CD4-positive, CD25-positive, alpha-beta regulatory T cell (primary cell): ENCODE measurements around the gene PLCH2. TPM values are rescaled to one million over a fixed set of nuclear protein-coding genes. Genes with fewer than 3 reads are reported as not detected.

ENCODE experiments used
- ATAC-seq, 2 donors: fragments of 150-1000 bp; cut with Tn5 transposase; one replicate each; pipeline ENCODE4 v1.10.0; 2021; ENCODE audit warnings: low read depth in 2 of 2, moderate number of reproducible peaks in 2 of 2, moderate library complexity in 1 of 2
- DNase-seq, 3 donors: peaks; one replicate each; pipeline versions ENCODE4 v3.0.0 to v3.0.0-alpha.2; 2012 to 2022; ENCODE audit warnings: mixed read lengths in 1 of 3
- H3K27ac ChIP-seq: one replicate; pipeline ENCODE4 v1.7.0; 2013; ENCODE audit warnings: mild to moderate bottlenecking, low read length; ENCODE audit not compliant: insufficient read depth, poor library complexity, severe bottlenecking
- H3K27me3 ChIP-seq: one replicate; pipeline ENCODE4 v1.7.0; 2013; ENCODE audit warnings: low read length; ENCODE audit not compliant: control insufficient read depth, insufficient read depth
- H3K36me3 ChIP-seq: one replicate; pipeline ENCODE4 v1.7.0; 2013; ENCODE audit warnings: mild to moderate bottlenecking, low read length, moderate library complexity; ENCODE audit not compliant: control insufficient read depth, insufficient read depth
- H3K4me1 ChIP-seq: 2 replicates; pipeline ENCODE4 v1.7.0; 2013; ENCODE audit warnings: mild to moderate bottlenecking, low read length; ENCODE audit not compliant: insufficient read depth, control insufficient read depth, poor library complexity, severe bottlenecking
- H3K4me3 ChIP-seq: one replicate; pipeline ENCODE4 v1.7.0; 2013; ENCODE audit warnings: low read depth, mild to moderate bottlenecking, low read length, moderate library complexity
- H3K9me3 ChIP-seq, 2 experiments: 1 replicate in 1 of 2; 2 replicates in 1 of 2; pipeline ENCODE4 v1.7.0; 2013; ENCODE audit warnings: low read length in 2 of 2, mild to moderate bottlenecking in 1 of 2, moderate library complexity in 1 of 2; ENCODE audit not compliant: control insufficient read depth in 2 of 2
- H3K27ac Mint-ChIP-seq, 3 donors: one replicate each; pipeline ENCODE4 v1.8.0; 2020 to 2022; ENCODE audit warnings: mild to moderate bottlenecking in 3 of 3, mixed read lengths in 3 of 3, moderate library complexity in 2 of 3
- H3K27me3 Mint-ChIP-seq: one replicate; pipeline ENCODE4 v1.8.0; 2022; ENCODE audit warnings: mild to moderate bottlenecking, mixed read lengths
- H3K36me3 Mint-ChIP-seq: one replicate; pipeline ENCODE4 v1.8.0; 2020; ENCODE audit warnings: mixed read lengths
- H3K4me1 Mint-ChIP-seq, 4 donors: one replicate each; pipeline ENCODE4 v1.8.0; 2020 to 2022; ENCODE audit warnings: mixed read lengths in 4 of 4, mild to moderate bottlenecking in 1 of 4
- H3K4me3 Mint-ChIP-seq, 4 donors: one replicate each; pipeline ENCODE4 v1.8.0; 2020 to 2022; ENCODE audit warnings: mild to moderate bottlenecking in 4 of 4, mixed read lengths in 4 of 4, moderate library complexity in 3 of 4
- H3K9me3 Mint-ChIP-seq, 7 donors: one replicate each; pipeline ENCODE4 v1.8.0; 2020 to 2022; ENCODE audit warnings: mixed read lengths in 7 of 7, mild to moderate bottlenecking in 3 of 7, moderate library complexity in 2 of 7
- polyA plus RNA-seq, 4 donors: library from polyadenylated mRNA; unstranded; fragments of 300-500 nt; fragmentation: Illumina TruSeq; gene quantifications; one replicate each; pipeline ENCODE4 v1.2.3, GENCODE V29; 2021
- total RNA-seq: library from RNA; stranded (reverse); gene quantifications from one replicate; pipeline ENCODE4 v1.2.3, GENCODE V29; 2022

PLCH2 gene
- total and polyA plus RNA-seq, 5 donors from 2014 or later = 0.35 to 43.4 (median 1.1) TPM

DNA sequence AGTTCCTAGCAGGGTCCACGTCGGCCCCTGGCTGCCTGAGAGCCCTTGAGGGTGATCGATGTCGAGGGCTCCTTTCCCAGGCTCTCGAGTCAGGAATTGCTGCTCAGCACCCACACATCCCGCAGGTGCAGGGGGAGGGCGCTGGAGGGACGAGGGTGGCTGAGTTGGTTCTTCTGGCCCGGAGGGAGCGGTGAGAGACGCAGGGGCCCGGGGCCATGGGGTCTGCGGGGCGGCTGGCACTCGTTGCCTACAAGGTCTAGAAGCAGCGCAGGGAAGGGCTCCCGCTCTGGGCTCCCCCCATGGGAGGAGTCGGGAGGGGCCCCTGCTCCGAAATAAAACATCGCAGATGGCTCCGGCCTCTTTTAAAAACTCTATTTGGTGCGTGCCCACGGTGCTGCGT, 32.1 kb downstream of the PLCH2 start:
- no peak overlapping the region for H3K27ac Mint-ChIP-seq
- no peak for DNase-seq
- H3K9me3 Mint-ChIP-seq = no peaks in the 10 kb centered on the region
- Histone ChIP-seq H3K4me3 (no peak overlapping the region), H3K36me3 (peaks cover 41% of the 10 kb centered on the region), H3K4me1 (no peaks in the 10 kb centered on the region), H3K27me3 (no peaks in the 10 kb centered on the region), H3K9me3 (no peaks in the 10 kb centered on the region), H3K27ac (no peak overlapping the region)
- ATAC-seq = no peak
- no peak overlapping the region for H3K4me3 Mint-ChIP-seq
- H3K36me3 Mint-ChIP-seq = peaks cover 7% of the 10 kb centered on the region
- H3K27me3 Mint-ChIP-seq = no peaks in the 10 kb centered on the region
- H3K4me1 Mint-ChIP-seq = peaks cover 0 to 3% (median 0%) of the 10 kb centered on the region in 4 donors

DNA sequence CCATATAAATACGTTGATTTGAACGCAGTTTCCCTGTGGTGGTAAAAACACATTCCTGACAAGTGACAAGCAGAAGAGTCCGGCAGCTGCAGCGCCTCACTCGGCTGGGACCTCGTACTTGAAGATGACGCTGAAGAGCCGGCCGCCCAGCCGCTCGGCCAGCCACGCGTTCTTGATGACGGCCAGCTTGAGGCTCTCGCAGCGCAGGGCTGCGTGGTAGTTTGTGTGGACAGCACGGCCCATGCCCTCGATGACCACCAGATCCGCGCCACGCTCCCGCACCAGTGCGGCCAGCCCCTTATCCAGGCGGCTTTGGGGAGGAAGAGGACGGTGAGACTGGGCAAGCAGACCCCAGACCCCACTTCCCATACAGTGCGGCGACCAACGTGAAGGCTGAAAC, 32.7 kb downstream of the PLCH2 start:
- Histone ChIP-seq H3K9me3 (no peaks in the 10 kb centered on the region), H3K4me3 (no peak overlapping the region), H3K4me1 (no peaks in the 10 kb centered on the region), H3K27ac (no peak overlapping the region), H3K36me3 (peaks cover 45% of the 10 kb centered on the region), H3K27me3 (no peaks in the 10 kb centered on the region)
- H3K27ac Mint-ChIP-seq = no peak overlapping the region
- H3K9me3 Mint-ChIP-seq = no peaks in the 10 kb centered on the region
- H3K27me3 Mint-ChIP-seq = no peaks in the 10 kb centered on the region
- peaks cover 0 to 3% (median 0%) of the 10 kb centered on the region in 4 donors for H3K4me1 Mint-ChIP-seq
- no peak for DNase-seq
- ATAC-seq = no peak
- H3K36me3 Mint-ChIP-seq = peaks cover 7% of the 10 kb centered on the region
- no peak overlapping the region for H3K4me3 Mint-ChIP-seq

DNA sequence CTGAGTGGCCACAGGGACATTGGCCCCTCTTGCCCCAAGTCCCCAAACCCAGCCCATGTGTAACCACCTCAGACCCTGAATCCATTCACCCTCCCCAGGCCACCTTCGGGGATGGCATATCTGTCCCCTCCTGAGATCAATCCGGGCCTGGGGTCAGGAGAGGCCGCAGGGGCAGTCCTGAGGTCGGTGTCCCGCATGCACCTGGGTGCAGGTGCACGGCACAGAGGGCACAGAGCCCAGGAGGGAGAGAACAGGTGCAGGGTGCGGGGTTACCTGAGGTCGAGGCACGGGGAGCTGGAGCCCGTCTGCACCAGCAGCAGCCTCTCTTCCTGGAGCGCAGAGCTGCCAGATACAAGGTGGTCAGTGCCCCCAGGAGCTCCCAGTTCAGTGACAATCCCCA, 33.5 kb downstream of the PLCH2 start:
- Mint-ChIP-seq H3K27ac (no peak overlapping the region), H3K9me3 (no peaks in the 10 kb centered on the region), H3K27me3 (no peaks in the 10 kb centered on the region), H3K4me1 (peaks cover 0 to 3% (median 0%) of the 10 kb centered on the region in 4 donors), H3K4me3 (no peak overlapping the region), H3K36me3 (peaks cover 7% of the 10 kb centered on the region)
- no peak for DNase-seq
- no peak overlapping the region for H3K4me3 ChIP-seq
- H3K36me3 ChIP-seq = peaks cover 51% of the 10 kb centered on the region
- ATAC-seq = no peak
- H3K27me3 ChIP-seq = no peaks in the 10 kb centered on the region
- no peaks in the 10 kb centered on the region for H3K4me1 ChIP-seq
- H3K27ac ChIP-seq = no peak overlapping the region
- H3K9me3 ChIP-seq = no peaks in the 10 kb centered on the region

DNA sequence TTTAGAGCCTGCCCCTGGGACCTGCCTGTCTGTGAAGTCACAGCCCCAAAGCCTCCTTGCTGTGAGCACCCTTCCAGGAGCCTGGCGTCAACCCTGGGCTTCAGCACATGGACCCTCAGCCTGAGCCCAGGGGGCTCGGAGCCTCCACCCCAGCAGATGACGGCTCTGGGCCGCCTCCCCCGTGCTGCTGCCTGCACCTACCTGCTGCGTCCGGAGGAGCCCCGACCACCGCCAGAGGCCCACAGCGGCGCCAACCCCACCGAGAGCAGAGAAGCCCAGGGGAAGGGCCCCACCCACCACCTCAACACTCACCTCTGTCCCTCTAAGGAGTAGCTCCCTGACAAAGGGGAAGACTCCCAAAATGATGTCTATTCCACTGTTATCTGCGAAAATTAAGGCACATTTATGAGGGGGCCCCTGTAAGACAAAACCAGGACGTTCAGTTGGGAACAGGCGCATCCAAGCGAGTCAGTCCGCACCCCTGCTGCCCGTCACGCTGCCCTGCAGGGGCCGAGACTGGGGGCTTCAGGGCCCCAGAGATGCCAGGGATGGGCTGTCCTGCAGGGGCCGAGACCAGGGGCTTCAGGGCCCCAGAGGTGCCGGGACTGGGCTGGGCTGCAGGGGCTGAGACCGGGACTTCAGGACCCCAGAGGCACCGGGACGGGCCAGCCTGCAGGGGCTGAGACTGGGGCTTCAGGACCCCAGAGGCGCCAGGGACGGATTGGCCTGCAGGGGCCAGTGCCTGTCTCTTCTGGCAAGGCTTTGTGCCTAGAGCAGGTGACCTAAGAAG, 34.5 kb downstream of the PLCH2 start:
- Histone ChIP-seq H3K4me1 (no peaks in the 10 kb centered on the region), H3K27ac (no peak overlapping the region), H3K4me3 (no peak overlapping the region), H3K9me3 (no peaks in the 10 kb centered on the region), H3K27me3 (no peaks in the 10 kb centered on the region), H3K36me3 (peaks cover 57% of the 10 kb centered on the region)
- DNase-seq (no peak), ATAC-seq (no peak)
- H3K9me3 Mint-ChIP-seq = no peaks in the 10 kb centered on the region
- peaks cover 7% of the 10 kb centered on the region for H3K36me3 Mint-ChIP-seq
- H3K27me3 Mint-ChIP-seq = no peaks in the 10 kb centered on the region
- peaks cover 0 to under 1% (median 0%) of the 10 kb centered on the region in 4 donors for H3K4me1 Mint-ChIP-seq
- H3K27ac Mint-ChIP-seq = no peak overlapping the region
- no peak overlapping the region for H3K4me3 Mint-ChIP-seq

DNA sequence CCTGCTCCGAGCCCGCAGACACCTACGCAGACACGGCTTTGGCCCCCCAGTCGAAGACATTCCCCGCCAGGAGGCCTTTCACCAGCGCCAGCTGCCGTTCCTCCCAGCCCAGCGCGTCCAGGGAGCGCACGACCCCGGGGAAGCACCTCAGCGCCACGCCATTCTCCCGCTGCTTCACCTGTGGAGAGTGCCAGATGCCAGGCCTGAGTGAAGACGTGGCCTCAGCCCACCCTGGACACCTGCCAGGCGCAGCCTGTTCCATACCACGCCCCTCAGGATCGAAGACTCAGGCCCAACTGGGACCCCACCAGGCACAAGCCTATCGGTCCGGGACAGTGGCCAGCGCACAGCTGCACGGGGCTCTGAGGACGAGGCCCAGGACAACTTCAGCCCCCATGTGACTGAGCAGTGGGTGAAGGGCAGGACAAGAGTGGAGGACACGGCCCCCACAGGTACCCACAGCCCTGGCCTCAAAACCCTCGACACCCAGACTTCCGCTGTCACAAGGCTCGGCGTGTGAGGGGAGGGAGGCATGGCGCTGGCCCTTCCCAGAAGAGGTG, 36.9 kb downstream of the PLCH2 start:
- H3K9me3 ChIP-seq = no peaks in the 10 kb centered on the region
- peak overlapping the region in 1 of 3 donors; percentile 5 for H3K27ac Mint-ChIP-seq
- H3K36me3 Mint-ChIP-seq = peaks cover 7% of the 10 kb centered on the region
- no peaks in the 10 kb centered on the region for H3K27me3 Mint-ChIP-seq
- H3K4me3 Mint-ChIP-seq = no peak overlapping the region
- H3K36me3 ChIP-seq = peaks cover 79% of the 10 kb centered on the region
- H3K4me1 ChIP-seq = no peaks in the 10 kb centered on the region
- H3K27ac ChIP-seq = no peak overlapping the region
- ATAC-seq = no peak
- no peak for DNase-seq
- no peaks in the 10 kb centered on the region for H3K27me3 ChIP-seq
- H3K4me3 ChIP-seq = no peak overlapping the region
- no peaks in the 10 kb centered on the region for H3K4me1 Mint-ChIP-seq
- H3K9me3 Mint-ChIP-seq = no peaks in the 10 kb centered on the region

DNA sequence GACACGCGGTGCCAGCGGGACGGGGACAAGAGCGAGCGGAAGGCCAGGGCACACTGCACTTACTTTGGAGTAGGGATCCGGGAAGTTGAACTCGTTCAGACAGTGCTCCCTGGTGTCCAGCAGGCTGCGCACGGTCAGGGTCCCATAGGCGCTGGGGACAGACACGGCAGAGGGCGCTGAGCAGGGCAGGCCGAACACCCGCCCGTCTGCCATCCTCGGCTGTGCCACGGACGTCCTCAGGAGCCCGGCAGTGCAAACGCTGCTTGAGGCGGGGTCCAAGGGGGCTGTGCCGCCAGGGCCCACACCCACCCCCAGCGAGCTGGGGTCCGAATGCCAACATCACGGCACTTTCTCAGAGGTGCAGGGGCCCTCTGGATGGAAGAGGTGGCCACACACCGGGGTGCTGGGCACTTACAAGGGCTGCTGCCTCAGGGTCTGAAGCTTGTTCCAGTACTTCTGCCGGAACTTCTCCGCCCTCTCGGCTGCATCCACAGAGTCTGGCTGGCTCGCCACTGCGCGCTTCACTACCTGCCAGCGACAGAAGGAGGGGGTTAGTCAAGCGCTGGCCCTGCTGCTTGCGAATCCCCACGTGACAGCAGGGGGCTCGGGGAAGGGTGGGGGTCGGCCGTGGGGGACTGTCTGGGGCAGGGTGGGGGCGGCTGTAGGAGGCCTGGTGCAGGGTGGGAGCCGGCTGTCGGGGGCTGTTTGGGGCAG, 38.0 kb downstream of the PLCH2 start:
- ATAC-seq (no peak), DNase-seq (no peak)
- no peaks in the 10 kb centered on the region for H3K9me3 Mint-ChIP-seq
- Histone ChIP-seq H3K4me3 (no peak overlapping the region), H3K36me3 (peaks cover 84% of the 10 kb centered on the region), H3K27ac (no peak overlapping the region), H3K4me1 (no peaks in the 10 kb centered on the region), H3K9me3 (no peaks in the 10 kb centered on the region), H3K27me3 (no peaks in the 10 kb centered on the region)
- H3K36me3 Mint-ChIP-seq = peaks cover 2% of the 10 kb centered on the region
- H3K4me1 Mint-ChIP-seq = no peaks in the 10 kb centered on the region
- H3K27ac Mint-ChIP-seq = no peak overlapping the region
- H3K27me3 Mint-ChIP-seq = no peaks in the 10 kb centered on the region
- H3K4me3 Mint-ChIP-seq = no peak overlapping the region

DNA sequence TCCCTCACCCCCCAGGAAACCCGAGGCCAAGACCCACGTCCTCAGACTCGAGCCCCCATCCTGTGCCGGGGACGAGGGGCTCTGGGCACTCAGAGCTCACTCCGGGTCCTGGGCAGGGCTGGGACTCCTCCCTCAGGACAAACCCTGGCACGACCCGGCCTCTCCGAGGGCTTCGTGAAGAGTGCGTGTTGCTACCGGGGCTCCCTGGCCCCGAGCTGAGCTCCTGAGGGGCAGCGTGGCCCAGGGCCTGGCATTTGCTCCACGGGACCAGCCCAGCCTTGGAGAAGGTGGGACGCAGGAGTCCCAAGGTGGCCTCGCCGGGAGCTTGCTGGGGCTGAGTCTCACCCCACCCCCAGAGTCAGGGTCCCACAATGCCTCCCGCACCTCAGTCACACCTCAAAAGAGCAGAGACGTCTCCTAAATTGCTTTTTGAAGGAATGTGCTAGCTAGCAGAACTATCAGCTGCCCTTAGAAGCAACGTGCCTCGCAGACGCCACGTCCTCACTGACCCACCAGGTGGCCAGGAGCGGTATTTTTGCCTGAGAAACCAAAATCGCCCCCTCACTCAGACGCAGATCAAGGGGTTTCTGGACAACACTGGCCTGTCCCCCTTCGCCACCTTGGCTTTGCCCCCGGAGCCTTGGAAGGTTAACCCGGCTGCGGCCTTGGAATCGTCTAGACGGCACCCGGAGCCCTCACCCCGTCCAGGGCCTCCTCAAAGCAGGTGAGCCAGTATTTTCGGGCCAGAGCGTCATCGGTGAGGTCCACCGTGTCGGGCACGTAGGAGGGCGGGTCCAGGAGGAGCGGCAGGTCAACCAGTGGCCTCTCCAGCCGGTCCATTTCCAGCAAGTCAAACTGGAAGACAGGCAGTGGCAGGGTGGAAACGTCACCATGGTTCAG, 39.0 kb downstream of the PLCH2 start:
- H3K4me1 Mint-ChIP-seq = no peaks in the 10 kb centered on the region
- no peaks in the 10 kb centered on the region for H3K27me3 Mint-ChIP-seq

More for the DNA sequence above, 39.0 kb downstream of the PLCH2 start:
- Histone ChIP-seq H3K4me1 (no peaks in the 10 kb centered on the region), H3K9me3 (no peaks in the 10 kb centered on the region), H3K4me3 (no peak overlapping the region), H3K36me3 (peaks cover 85% of the 10 kb centered on the region), H3K27me3 (no peaks in the 10 kb centered on the region), H3K27ac (no peak overlapping the region)
- DNase-seq = no peak
- no peak overlapping the region for H3K27ac Mint-ChIP-seq
- no peaks in the 10 kb centered on the region for H3K9me3 Mint-ChIP-seq
- peaks cover 2% of the 10 kb centered on the region for H3K36me3 Mint-ChIP-seq
- no peak for ATAC-seq
- H3K4me3 Mint-ChIP-seq = no peak overlapping the region
